ENCODE data around the gene NUMB.

Gene NUMB

DNA sequence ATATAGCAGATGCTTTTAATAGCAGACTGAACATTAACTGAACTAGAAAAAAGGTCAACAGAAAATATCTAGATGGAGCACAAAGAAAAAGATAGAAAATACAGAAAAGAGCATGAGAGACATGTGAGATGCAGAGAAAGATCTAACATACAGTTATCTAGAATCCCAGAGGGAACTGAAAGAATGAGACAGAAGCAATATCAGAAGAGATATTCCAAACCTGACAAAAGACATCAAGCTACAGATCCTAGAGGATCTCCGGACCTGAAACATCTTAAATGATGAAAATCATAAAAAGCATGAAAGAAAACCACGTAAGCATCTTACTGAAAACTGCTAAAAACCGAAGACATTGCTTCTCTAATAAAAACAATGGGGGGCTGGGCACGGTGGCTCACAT, 75.0 kb downstream of the NUMB start:
- H2AFZ ChIP-seq (ENCODE audit: low read length, unreplicated experiment) = no peak overlapping the region
- H3K4me1 ChIP-seq (ENCODE audit: control insufficient read depth, insufficient read depth, low read length, unreplicated experiment) = no peaks in the 10 kb centered on the region
- H3K27me3 ChIP-seq (ENCODE audit: insufficient read depth, low read length) = no peaks in the 10 kb centered on the region
- H3K79me2 ChIP-seq (ENCODE audit: control insufficient read depth, insufficient read depth, low read length, unreplicated experiment) = peaks cover 37% of the 10 kb centered on the region
- no peak overlapping the region for H3K27ac ChIP-seq (ENCODE audit: low read depth, low read length)
- H3K4me3 ChIP-seq (ENCODE audit: low read depth, low read length) = no peak overlapping the region
- peaks cover 4% of the 10 kb centered on the region; the same call in 1 of the 2 replicates for H3K36me3 ChIP-seq (ENCODE audit: insufficient read depth, low read length)

GRCh38 chr14:73381380-73382013, 76.8 kb downstream of the NUMB start:
- peaks cover 40% of the 10 kb centered on the region for H3K79me2 ChIP-seq (ENCODE audit: control insufficient read depth, insufficient read depth, low read length, unreplicated experiment)

GRCh38 chr14:73376585-73376984, 81.8 kb downstream of the NUMB start:
- Histone ChIP-seq H3K79me2 (ENCODE audit: control insufficient read depth, insufficient read depth, low read length, unreplicated experiment) (peaks cover 57% of the 10 kb centered on the region), H3K27me3 (ENCODE audit: insufficient read depth, low read length) (no peaks in the 10 kb centered on the region), H3K36me3 (ENCODE audit: insufficient read depth, low read length) (peaks cover 6% of the 10 kb centered on the region; the same call in 1 of the 2 replicates), H3K27ac (ENCODE audit: low read depth, low read length) (no peak overlapping the region), H2AFZ (ENCODE audit: low read length, unreplicated experiment) (no peak overlapping the region), H3K4me3 (ENCODE audit: low read depth, low read length) (no peak overlapping the region), H3K4me1 (ENCODE audit: control insufficient read depth, insufficient read depth, low read length, unreplicated experiment) (no peaks in the 10 kb centered on the region)

More at GRCh38 chr14:73381380-73382013, 76.8 kb downstream of the NUMB start:
- no peak overlapping the region for H3K4me3 ChIP-seq (ENCODE audit: low read depth, low read length)
- H3K4me1 ChIP-seq (ENCODE audit: control insufficient read depth, insufficient read depth, low read length, unreplicated experiment) = no peaks in the 10 kb centered on the region
- H3K27me3 ChIP-seq (ENCODE audit: insufficient read depth, low read length) = no peaks in the 10 kb centered on the region
- H2AFZ ChIP-seq (ENCODE audit: low read length, unreplicated experiment) = no peak overlapping the region
- H3K27ac ChIP-seq (ENCODE audit: low read depth, low read length) = no peak overlapping the region
- peaks cover 6% of the 10 kb centered on the region; the same call in 1 of the 2 replicates for H3K36me3 ChIP-seq (ENCODE audit: insufficient read depth, low read length)

- H3K4me1 ChIP-seq (ENCODE audit: control insufficient read depth, insufficient read depth, low read length, unreplicated experiment) = no peaks in the 10 kb centered on the region
- H3K4me3 ChIP-seq (ENCODE audit: low read depth, low read length) = no peak overlapping the region
- no peak overlapping the region for H3K27ac ChIP-seq (ENCODE audit: low read depth, low read length)
- no peaks in the 10 kb centered on the region for H3K27me3 ChIP-seq (ENCODE audit: insufficient read depth, low read length)
- peaks cover 6% of the 10 kb centered on the region; the same call in 1 of the 2 replicates for H3K36me3 ChIP-seq (ENCODE audit: insufficient read depth, low read length)
- no peak overlapping the region for H2AFZ ChIP-seq (ENCODE audit: low read length, unreplicated experiment)
- peaks cover 58% of the 10 kb centered on the region for H3K79me2 ChIP-seq (ENCODE audit: control insufficient read depth, insufficient read depth, low read length, unreplicated experiment)
These were observed 82.5 kb downstream of the NUMB start for GRCh38 chr14:73375861-73376260.

DNA sequence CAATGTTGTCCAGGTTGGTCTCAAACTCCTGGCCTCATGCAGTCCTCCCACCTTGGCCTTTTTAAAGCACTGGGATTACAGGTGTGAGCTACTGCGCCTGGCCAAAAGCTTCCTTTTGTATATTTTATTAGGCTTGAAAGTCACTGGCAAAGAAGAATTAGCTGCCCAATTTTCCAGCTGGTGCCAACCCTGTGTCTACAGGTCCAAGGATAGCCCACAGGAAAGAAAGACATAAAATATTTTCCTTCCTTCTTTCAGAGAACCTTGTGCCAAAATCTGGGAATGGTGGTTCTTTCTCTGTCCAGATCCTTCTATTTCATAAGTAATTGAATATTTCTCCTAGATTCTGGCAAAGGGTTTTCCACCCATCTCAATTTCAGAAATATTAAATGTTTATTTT, 84.1 kb downstream of the NUMB start:
- no peak overlapping the region for H3K27ac ChIP-seq (ENCODE audit: low read depth, low read length)
- H3K4me3 ChIP-seq (ENCODE audit: low read depth, low read length) = no peak overlapping the region
- no peaks in the 10 kb centered on the region for H3K27me3 ChIP-seq (ENCODE audit: insufficient read depth, low read length)
- peaks cover 51% of the 10 kb centered on the region for H3K79me2 ChIP-seq (ENCODE audit: control insufficient read depth, insufficient read depth, low read length, unreplicated experiment)
- H3K36me3 ChIP-seq (ENCODE audit: insufficient read depth, low read length) = peaks cover 2% of the 10 kb centered on the region; the same call in 1 of the 2 replicates
- H2AFZ ChIP-seq (ENCODE audit: low read length, unreplicated experiment) = no peak overlapping the region
- H3K4me1 ChIP-seq (ENCODE audit: control insufficient read depth, insufficient read depth, low read length, unreplicated experiment) = no peaks in the 10 kb centered on the region

GRCh38 chr14:73372529-73372928, 85.8 kb downstream of the NUMB start:
- Histone ChIP-seq H3K27ac (ENCODE audit: low read depth, low read length) (no peak overlapping the region), H3K79me2 (ENCODE audit: control insufficient read depth, insufficient read depth, low read length, unreplicated experiment) (peaks cover 52% of the 10 kb centered on the region), H3K36me3 (ENCODE audit: insufficient read depth, low read length) (peaks cover 2% of the 10 kb centered on the region; the same call in 1 of the 2 replicates), H3K4me3 (ENCODE audit: low read depth, low read length) (no peak overlapping the region), H3K4me1 (ENCODE audit: control insufficient read depth, insufficient read depth, low read length, unreplicated experiment) (no peaks in the 10 kb centered on the region), H3K27me3 (ENCODE audit: insufficient read depth, low read length) (no peaks in the 10 kb centered on the region), H2AFZ (ENCODE audit: low read length, unreplicated experiment) (no peak overlapping the region)

DNA sequence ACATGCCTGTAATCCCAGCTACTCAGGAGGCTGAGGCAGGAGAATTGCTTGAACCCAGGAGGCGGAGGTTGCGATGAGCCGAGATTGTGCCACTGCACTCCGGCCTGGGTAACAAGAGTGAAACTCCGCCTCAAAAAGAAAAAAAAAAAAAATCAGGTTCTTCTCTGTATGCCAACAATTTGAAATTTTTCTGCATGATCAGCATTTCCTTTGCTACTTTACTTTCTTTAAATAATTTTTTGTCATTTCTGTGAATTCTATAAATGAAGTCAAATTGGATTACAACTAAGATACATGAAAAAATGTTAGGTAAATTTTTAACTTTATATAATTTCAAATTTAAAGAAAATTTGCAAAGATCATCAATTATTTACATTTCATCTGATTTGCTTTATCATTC, 87.8 kb downstream of the NUMB start:
- no peaks in the 10 kb centered on the region for H3K27me3 ChIP-seq (ENCODE audit: insufficient read depth, low read length)
- H3K79me2 ChIP-seq (ENCODE audit: control insufficient read depth, insufficient read depth, low read length, unreplicated experiment) = peaks cover 57% of the 10 kb centered on the region
- no peak overlapping the region for H2AFZ ChIP-seq (ENCODE audit: low read length, unreplicated experiment)
- H3K4me1 ChIP-seq (ENCODE audit: control insufficient read depth, insufficient read depth, low read length, unreplicated experiment) = no peaks in the 10 kb centered on the region
- H3K36me3 ChIP-seq (ENCODE audit: insufficient read depth, low read length) = 0 out of 2 replicates have a peak, but pooled peaks cover 11% of the 10 kb centered on the region
- no peak overlapping the region for H3K27ac ChIP-seq (ENCODE audit: low read depth, low read length)
- no peak overlapping the region for H3K4me3 ChIP-seq (ENCODE audit: low read depth, low read length)

- Histone ChIP-seq H3K27me3 (ENCODE audit: insufficient read depth, low read length) (no peaks in the 10 kb centered on the region), H3K4me3 (ENCODE audit: low read depth, low read length) (no peak overlapping the region), H2AFZ (ENCODE audit: low read length, unreplicated experiment) (no peak overlapping the region), H3K79me2 (ENCODE audit: control insufficient read depth, insufficient read depth, low read length, unreplicated experiment) (peaks cover 53% of the 10 kb centered on the region), H3K36me3 (ENCODE audit: insufficient read depth, low read length) (0 out of 2 replicates have a peak, but pooled peaks cover 11% of the 10 kb centered on the region), H3K4me1 (ENCODE audit: control insufficient read depth, insufficient read depth, low read length, unreplicated experiment) (no peaks in the 10 kb centered on the region), H3K27ac (ENCODE audit: low read depth, low read length) (no peak overlapping the region)
These were observed 88.9 kb downstream of the NUMB start for GRCh38 chr14:73369428-73369827.

- Histone ChIP-seq H3K27me3 (ENCODE audit: insufficient read depth, low read length) (no peaks in the 10 kb centered on the region), H3K27ac (ENCODE audit: low read depth, low read length) (no peak overlapping the region)
These were observed 89.7 kb downstream of the NUMB start for GRCh38 chr14:73368616-73369015.

DNA sequence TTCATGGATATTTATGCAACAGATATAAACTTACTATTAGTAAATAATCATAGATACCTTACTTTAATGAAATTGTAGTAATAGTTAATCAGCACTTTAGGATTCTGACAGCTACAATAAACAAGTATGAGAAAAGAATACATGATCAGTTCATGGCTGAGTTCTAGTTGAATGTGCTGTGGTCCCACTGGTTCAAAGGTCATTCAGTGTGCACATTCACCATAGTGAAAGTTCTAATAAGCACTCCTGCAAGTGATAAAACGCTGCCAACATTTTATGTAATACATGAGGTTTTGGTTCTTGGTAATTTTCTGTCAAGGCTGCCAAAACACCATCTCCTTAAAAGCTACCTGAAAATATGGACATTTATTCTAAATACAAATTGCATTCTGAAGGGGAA, 92.6 kb downstream of the NUMB start:
- H3K27ac ChIP-seq (ENCODE audit: low read depth, low read length) = no peak overlapping the region
- no peak overlapping the region for H2AFZ ChIP-seq (ENCODE audit: low read length, unreplicated experiment)
- no peaks in the 10 kb centered on the region for H3K4me1 ChIP-seq (ENCODE audit: control insufficient read depth, insufficient read depth, low read length, unreplicated experiment)
- H3K36me3 ChIP-seq (ENCODE audit: insufficient read depth, low read length) = 0 out of 2 replicates have a peak, but pooled peaks cover 19% of the 10 kb centered on the region
- H3K27me3 ChIP-seq (ENCODE audit: insufficient read depth, low read length) = no peaks in the 10 kb centered on the region
- peaks cover 36% of the 10 kb centered on the region for H3K79me2 ChIP-seq (ENCODE audit: control insufficient read depth, insufficient read depth, low read length, unreplicated experiment)
- no peak overlapping the region for H3K4me3 ChIP-seq (ENCODE audit: low read depth, low read length)

More at GRCh38 chr14:73368616-73369015, 89.7 kb downstream of the NUMB start:
- H3K36me3 ChIP-seq (ENCODE audit: insufficient read depth, low read length) = 0 out of 2 replicates have a peak, but pooled peaks cover 14% of the 10 kb centered on the region
- no peak overlapping the region for H2AFZ ChIP-seq (ENCODE audit: low read length, unreplicated experiment)
- H3K4me3 ChIP-seq (ENCODE audit: low read depth, low read length) = no peak overlapping the region
- H3K79me2 ChIP-seq (ENCODE audit: control insufficient read depth, insufficient read depth, low read length, unreplicated experiment) = peaks cover 47% of the 10 kb centered on the region
- no peaks in the 10 kb centered on the region for H3K4me1 ChIP-seq (ENCODE audit: control insufficient read depth, insufficient read depth, low read length, unreplicated experiment)

GRCh38 chr14:73364559-73364958, 93.8 kb downstream of the NUMB start:
- Histone ChIP-seq H2AFZ (ENCODE audit: low read length, unreplicated experiment) (no peak overlapping the region), H3K4me3 (ENCODE audit: low read depth, low read length) (no peak overlapping the region), H3K79me2 (ENCODE audit: control insufficient read depth, insufficient read depth, low read length, unreplicated experiment) (peaks cover 40% of the 10 kb centered on the region), H3K27me3 (ENCODE audit: insufficient read depth, low read length) (no peaks in the 10 kb centered on the region), H3K27ac (ENCODE audit: low read depth, low read length) (no peak overlapping the region), H3K36me3 (ENCODE audit: insufficient read depth, low read length) (0 out of 2 replicates have a peak, but pooled peaks cover 19% of the 10 kb centered on the region), H3K4me1 (ENCODE audit: control insufficient read depth, insufficient read depth, low read length, unreplicated experiment) (no peaks in the 10 kb centered on the region)
